NCI-H1417 treated with DMSO at 0.1 percent for 48 hours (cell line): ENCODE data around the gene RPP21.
A peak's percentile ranks its signal among the peaks of the same experiment; 100 is the strongest.

Experiments
- DNase-seq: peaks from one replicate; lab custom pipeline; 2025; lab: John Stamatoyannopoulos, UW

RPP21 gene

GRCh38 chr6:30344868-30345671 is at the start of gene RPP21:
Gene RPP21, plus strand, starts transcription at chr6:30345156. Its CDS starts 16 bp downstream, at chr6:30345172.
- DNase-seq = peak; percentile 21

- DNase-seq = no peak
Observed at GRCh38 chr6:30295837-30296236, 49.1 kb upstream of the RPP21 start.

DNA sequence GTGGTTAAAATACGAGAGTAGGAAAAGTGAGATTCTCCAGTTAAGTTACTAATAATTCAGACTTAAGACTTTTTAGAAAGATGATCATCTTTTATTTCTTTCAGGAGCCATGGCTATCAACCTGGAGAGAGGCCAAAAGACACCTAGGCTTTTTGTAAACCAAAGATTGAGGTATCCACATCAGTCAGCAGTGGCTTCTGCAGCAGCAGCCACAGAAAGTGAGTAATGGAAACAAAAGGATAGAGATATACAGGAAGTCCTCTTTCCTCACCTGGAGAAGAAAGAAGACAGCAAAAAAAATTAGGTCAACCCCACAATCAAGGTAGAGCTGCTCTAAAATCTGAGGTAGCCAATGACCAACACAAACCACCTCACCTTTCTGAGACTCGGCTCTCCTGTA is 41.0 kb upstream of the RPP21 start:
- no peak for DNase-seq

DNA sequence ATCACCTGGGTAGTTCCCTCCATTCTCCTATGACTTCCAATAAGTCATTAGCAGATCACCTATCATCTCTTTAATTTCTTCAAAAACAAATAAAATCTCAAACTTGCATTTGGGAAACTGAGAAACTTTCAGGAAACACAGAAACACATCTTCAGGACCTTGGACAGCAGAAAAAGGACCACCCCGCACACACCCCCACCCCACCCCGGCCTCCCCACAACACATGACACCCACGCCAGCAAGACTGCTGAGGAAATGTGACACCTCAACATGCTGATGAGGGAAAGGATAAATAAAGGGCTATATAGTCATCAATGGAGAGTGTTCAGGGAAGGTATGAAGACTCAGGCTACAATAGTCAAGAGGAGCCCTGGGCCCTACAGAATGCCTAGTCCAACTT is 33.9 kb upstream of the RPP21 start:
- DNase-seq = no peak

DNA sequence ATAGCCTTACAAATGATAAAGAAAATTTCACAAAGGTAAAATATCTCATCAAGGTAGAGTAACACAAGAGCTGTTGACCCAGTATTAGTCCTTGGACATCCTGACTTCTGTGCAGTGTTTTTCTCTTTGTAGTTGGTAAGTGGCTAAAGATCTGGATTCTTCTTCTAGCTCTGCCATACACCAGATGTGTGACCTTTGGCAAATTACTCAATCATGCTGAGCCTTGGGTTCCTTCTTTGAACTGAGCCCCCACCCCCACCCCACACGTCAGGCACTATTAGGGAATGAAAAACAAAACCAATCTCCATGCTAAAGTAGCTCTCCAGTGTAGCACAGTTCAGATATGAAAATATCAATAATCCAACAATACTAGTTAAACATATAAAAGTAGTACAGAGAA is 33.3 kb upstream of the RPP21 start:
- no peak for DNase-seq

DNA sequence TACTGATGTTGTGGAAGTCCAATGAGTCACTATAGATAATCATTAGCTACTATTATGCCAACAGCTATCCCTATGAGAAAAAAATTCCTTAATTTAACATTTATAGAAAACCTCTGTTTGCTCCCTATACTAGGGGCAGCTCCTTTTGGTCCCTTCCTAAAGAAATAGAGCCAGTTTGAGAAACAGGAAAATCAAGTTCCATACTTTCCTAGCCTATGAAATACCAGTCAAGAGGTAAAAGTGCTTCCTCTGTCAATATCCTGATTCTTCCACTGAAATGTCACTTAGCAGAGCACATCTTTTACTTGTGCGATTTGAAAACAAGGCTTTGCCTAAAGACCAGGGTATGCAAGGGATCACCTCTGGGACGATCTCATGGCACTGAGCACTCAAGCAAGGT is 32.7 kb upstream of the RPP21 start:
- DNase-seq = no peak

DNA sequence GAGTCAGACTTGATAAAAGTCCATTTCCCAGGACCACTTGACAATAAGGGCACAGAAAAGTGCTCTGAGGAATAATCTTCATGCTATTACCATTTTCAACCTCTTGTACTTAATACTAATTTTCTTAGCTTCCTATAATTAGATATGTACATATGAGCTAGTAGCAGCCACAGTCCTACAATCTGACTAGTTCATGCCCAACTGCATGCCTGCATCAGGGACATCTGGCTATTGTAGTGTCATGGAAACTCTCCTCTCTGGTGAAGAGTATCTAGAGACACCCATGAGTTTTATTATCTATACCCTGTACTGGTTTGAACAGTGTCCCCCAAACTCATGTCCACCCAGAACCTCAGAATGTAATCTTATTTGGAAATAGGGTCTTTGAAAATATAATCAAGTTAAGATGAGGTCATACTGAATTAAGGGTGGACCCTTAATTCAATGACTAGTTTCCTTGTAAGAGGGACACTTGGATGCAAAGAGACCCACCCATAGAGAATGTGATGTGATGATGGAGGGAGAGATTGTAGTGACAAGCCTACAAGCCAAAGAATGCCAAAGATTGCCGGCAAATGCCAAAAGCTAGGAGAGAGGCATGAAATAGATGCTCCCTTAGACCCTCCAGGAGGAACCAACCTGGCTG is 32.2 kb upstream of the RPP21 start:
- no peak for DNase-seq

DNA sequence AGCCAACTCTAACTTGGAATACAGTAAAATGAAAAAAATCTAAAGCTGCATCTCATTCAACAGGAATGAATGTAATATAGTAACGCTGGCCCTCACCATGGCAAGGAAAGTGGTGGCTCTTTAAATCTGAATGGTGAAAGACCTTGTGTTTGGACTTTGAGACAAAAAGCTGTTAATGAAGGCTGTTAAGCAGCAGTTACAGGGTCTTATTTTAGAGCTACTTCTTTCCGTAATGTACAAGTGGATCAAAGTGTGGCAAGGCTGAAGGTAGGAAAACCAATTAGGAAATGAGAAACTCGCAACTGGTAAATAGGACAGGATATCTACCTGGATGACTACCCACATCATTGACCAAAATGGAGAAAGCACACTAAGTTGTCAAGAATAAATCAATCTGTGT is 29.8 kb upstream of the RPP21 start:
- no peak for DNase-seq

DNA sequence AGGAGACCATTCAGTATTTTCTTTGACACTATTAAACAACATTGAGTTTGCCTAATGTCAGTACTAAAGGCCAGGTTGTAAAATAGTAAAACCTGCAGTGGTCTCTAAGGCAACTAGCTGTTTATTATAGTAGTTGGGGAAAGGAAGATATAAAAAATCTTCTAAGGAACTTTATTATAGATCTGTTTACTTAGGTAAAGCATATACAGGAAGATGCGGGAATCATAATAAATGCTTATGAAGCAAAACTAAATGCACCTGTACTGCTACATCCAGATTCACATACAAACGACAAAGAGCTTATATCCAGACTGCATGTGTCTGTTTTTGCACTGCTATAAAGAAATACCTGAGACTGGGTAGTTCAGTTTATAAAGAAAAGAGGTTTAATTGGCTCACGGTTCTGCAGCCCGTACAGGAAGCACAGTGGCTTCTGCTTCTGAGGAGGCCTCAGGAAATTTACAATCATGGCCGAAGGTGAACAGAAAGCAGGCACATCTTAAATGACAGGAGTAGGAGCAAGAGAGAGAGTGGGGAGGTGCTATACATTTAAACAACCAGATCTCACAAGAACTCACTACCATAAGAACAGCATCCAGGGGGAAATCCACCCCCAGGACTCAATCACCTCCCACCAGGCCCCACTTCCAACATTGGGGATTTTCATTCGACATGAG is 26.9 kb upstream of the RPP21 start:
- no peak for DNase-seq

DNA sequence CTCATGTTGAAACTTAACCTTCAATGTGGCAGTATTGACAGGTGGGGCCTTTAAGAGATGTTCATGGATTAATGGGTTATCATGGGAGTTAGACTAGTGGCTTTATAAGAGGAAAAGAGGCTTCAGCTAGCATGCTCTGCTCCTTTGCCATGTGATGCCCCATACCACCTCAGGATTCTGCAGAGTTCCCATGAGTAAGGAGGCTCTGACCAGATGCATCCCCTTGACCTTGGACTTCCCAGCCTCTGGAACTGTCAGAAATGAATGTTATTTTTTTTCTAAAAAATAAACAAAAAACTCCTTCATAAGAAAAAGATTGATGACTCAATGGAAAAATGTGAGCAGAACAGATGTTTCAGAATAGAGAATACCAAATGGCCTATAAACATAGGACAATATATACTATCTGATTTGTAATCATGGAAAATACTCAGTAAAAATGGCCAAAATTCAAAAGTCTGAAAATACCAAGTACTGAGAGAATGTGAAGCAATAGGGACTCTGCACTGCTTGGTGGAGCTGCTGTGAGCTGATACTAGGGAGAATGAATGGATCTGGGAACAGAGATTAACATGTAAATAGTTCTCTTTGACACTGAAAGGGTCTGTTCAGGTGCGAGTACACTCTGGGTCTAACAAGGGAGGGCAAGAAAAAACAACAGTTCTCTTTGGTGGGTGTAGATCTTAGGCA is 25.7 kb upstream of the RPP21 start:
- no peak for DNase-seq

DNA sequence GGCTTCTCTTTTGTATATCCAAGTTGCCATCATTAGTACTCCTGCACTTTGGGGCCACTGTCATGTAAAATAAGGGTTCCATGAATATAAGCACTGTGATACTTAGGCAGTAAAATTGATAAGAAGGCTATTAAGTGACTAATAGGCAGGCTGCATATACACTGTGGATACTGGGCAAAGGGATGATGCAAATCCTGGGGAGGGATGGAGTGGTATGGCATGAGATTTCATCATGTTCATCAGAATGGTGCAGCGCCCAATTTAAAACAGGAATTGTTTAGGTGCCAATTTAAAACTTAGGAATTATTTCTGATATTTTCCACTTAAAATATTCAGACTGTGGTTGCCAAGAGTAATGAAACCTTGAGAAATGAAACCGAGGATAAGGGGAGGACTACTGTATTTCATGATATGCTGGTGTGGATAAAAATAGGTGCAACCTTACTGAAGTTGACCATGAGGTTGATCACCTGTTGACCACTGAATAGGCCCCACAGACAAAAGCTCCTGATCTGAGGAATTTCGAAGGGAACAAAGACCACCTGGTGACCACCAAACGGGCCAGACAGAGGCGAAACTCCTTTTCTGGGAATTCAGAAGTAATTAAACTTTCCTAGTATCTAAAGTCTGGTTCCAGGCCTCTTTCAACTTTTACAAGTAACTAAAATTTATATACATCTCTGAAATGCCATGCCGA is 23.1 kb upstream of the RPP21 start:
- DNase-seq = no peak

GRCh38 chr6:30322527-30323501 is 22.1 kb upstream of the RPP21 start:
- DNase-seq = no peak

- no peak for DNase-seq
Observed at GRCh38 chr6:30323806-30324205, 21.1 kb upstream of the RPP21 start.

DNA sequence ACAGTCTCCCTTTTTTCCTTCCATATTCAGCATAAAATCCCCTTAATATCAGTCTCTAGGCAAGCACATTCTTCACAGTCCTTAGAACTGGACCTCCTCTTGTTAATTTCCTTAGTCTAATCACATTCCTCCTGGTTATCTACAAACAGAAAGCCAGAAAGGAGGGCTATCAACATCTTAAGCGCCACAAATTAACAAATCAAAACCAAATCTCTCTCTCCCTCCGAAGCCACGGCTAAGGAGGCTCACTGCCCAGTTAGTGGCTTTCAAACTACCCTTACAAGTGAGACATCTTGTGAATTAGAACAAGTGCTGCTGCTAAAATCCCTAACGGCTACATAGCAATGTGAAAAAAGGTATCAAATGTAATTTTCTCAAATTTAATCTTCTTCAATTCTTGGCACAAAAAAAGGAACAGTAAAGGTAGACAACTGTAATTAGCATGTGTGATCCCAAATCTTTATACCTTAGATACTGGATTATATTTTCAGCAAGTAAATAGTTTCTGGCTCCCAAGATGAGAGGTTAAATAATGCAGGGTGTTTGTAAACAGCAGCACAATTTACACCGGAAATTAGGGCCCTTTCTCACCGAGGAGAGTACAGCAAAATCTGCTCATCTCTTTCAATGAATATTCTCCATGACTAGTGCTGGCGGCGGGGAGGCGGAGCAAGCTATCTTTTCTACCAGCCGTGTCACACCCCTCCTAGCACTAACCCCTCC is 19.6 kb upstream of the RPP21 start:
- no peak for DNase-seq

DNA sequence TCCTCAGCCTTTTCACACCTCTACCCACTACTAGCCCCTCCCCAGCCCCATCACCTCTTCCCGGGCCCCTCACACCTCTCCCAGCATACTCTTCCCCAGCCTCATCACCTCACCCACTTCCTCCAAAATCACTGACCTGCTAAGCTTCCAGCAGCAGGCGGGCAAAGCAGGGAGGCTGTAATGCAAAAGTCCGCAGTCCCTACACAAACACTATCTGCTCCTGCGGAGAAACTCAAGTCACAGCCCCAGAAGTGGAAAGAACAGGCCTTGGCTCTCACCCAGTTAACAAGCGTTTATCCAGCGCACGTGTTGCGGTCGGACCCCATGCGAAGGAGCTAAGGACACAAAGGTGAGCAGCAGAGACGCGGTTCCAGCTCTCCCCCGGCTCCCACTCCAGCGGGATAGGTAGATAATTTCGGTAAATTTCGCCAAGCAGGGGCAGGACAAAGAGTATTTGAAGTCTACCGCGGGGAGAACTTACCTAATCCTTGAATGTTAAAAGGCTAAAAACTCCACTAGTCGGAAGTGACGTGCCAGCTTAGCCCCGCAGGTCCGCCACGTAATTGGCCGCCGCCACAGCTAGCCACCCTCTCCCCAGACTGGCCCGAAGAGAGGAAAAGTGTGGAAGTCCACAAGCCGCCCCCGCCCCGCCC is 19.0 kb upstream of the RPP21 start:
- DNase-seq = peak; percentile 36

- DNase-seq = peak; percentile 41
Observed at GRCh38 chr6:30326526-30327231, 18.3 kb upstream of the RPP21 start, which contains the start of gene TRIM39. Gene TRIM39, plus strand, starts transcription at chr6:30326927. Its CDS starts 2,391 bp downstream, at chr6:30329318.

DNA sequence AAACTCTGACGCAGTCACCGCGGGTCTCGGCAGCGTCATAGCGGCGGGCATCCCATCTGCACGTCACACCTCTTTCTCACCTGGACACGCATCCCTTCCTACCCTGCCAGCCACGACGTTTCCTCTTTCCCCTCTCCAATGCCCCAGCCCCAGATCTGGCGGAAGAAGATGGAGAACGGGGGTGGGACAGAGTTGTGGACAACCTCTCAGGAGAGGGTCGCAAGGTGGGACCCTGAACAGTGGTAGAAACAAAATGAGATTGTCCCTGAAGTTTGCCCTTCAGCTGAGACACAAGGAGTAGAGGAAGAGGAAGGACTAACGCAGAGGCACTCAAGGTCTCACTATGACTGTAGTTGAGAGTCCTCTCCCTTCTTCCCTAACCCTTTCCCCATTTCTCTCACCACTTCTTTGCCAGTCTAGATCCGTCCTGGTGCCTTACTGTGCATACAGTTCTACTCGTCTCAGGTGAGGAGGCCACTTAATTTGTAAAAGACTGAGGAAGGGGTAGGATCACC is 17.7 kb upstream of the RPP21 start:
- DNase-seq = no peak

DNA sequence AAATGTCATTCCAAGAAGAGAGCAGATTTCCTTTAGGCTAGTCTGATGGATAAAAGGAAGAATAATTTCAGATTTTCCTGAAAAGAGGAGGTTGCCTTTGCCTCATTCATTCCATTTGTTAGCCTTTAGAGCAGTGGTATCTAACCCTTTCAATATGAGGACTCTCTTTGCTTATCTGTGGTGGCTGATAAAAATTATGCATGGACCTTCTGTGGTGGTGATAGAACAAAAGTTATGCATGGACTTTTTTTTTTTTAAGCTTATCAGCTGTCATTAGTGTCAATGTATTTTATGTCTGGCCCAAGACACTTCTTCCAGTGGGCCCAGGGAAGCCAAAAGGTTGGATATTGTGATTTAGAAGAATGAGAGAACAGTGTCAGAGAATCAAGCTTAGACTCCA is 16.6 kb upstream of the RPP21 start:
- DNase-seq = no peak
